MM.1S (cell line): ENCODE measurements around the gene PPM1H.

Experiments
- CTCF ChIP-seq: fragments of 300-600 bp; sonication (generic); IDR thresholded peaks from 2 replicates; pipeline ENCODE4 v1.5.1; 2016; ENCODE audit warnings: antibody characterized with exemption, low read length, mixed read lengths
- EZH2 ChIP-seq: fragments of 300-600 bp; sonication (generic); optimal IDR thresholded peaks from 2 replicates; pipeline ENCODE3; 2017; ENCODE audit warnings: low read depth, mild to moderate bottlenecking, antibody characterized with exemption, low read length, mixed read lengths
- EZH2phosphoT487 ChIP-seq: fragments of 300-600 bp; sonication (generic); IDR thresholded peaks from 2 replicates; pipeline ENCODE4 v1.6.1; 2018; ENCODE audit warnings: antibody characterized with exemption, low read length

DNA sequence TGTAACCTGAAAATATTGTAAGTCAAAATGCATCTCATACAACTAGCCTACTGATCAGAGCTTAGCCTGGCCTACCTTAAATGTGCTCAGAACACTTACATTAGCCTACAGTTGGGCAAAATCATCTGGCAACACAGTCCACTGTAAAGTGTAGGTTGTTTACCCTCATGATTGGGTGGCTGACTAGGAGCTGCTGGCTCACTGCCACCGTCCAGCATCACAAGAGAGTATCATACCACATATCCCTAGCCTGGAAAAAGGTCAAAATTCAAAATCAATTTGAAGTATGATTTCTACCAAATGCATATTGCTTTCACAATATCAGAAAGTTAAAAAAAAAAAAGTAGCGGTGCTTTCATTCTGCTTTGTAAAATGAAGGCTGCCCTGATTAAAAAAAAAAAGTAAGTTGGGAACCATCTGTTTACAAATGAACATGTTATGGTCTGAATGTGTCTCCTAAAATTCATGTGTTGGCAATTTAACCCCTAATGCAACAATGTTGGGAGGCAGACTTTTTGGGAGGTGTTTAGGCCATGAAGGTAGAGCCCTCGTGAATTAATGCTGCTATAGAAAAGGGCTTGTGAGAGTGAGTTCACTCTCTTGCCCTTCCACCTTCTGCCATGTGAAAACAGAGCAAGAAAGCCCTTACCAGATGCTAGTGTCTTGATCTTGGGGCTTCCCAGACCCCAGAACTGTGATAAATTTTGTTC is 211.8 kb downstream of the PPM1H start:
- TF ChIP-seq CTCF (no peak), EZH2 (no peak), EZH2phosphoT487 (no peak)
